ENCODE measurements around the gene ANTKMT. TPM values are rescaled to one million over a fixed set of nuclear protein-coding genes. Genes with fewer than 3 reads are reported as not detected.

ANTKMT gene
- total RNA-seq, 1 donor from 2014 or later: 7.5 TPM

GRCh38 chr16:768428-768827 lies 47.5 kb downstream of the ANTKMT start:
- H3K4me2 ChIP-seq: no peak overlapping the region

GRCh38 chr16:769184-769784 lies 48.3 kb downstream of the ANTKMT start:
- no peak overlapping the region for H3K4me2 ChIP-seq
- no peaks in the 10 kb centered on the region for H4K20me1 ChIP-seq (ENCODE audit: low read depth)
- H3K4me1 Mint-ChIP-seq: peaks cover 2% of the 10 kb centered on the region
- TF ChIP-seq EZH2phosphoT487 (IDR thresholded peaks at IDR 0.05) (no peak), CTCF (IDR thresholded peaks at IDR 0.05) (no peak), EZH2 (IDR thresholded peaks at IDR 0.05) (no peak)
- peaks cover 5% of the 10 kb centered on the region for H3K27me3 Mint-ChIP-seq (ENCODE audit: insufficient read depth, low read depth)
- H3K9ac ChIP-seq: no peak overlapping the region
- H3K9me3 ChIP-seq (ENCODE audit: low read depth): no peaks in the 10 kb centered on the region
- no peaks in the 10 kb centered on the region for H3K79me2 ChIP-seq (ENCODE audit: low read depth)
- H3K9me3 Mint-ChIP-seq: no peaks in the 10 kb centered on the region
- no peak overlapping the region for H3K27ac ChIP-seq
- no peaks in the 10 kb centered on the region for H3K4me1 ChIP-seq
- no peak for DNase-seq (ENCODE audit: low spot score)
- H3K36me3 ChIP-seq: no peaks in the 10 kb centered on the region
- H2AFZ ChIP-seq (replicated peaks): no peak overlapping the region
- no peaks in the 10 kb centered on the region for H3F3A ChIP-seq (ENCODE audit: low read depth)
- no peak overlapping the region for H3K4me3 ChIP-seq
- H3K4me3 Mint-ChIP-seq: no peak overlapping the region
- H3K27ac Mint-ChIP-seq: no peak overlapping the region
- H3K36me3 Mint-ChIP-seq: no peaks in the 10 kb centered on the region
- H3K27me3 ChIP-seq: no peaks in the 10 kb centered on the region

More at GRCh38 chr16:768428-768827, 47.5 kb downstream of the ANTKMT start:
- peaks cover 4% of the 10 kb centered on the region for H3K27me3 Mint-ChIP-seq (ENCODE audit: insufficient read depth, low read depth)
- H3K4me3 Mint-ChIP-seq: no peak overlapping the region
- H3K27ac Mint-ChIP-seq: no peak overlapping the region
- Histone ChIP-seq H3K27me3 (no peaks in the 10 kb centered on the region), H4K20me1 (ENCODE audit: low read depth) (no peaks in the 10 kb centered on the region), H3K27ac (no peak overlapping the region), H3K9me3 (ENCODE audit: low read depth) (no peaks in the 10 kb centered on the region), H3K4me3 (no peak overlapping the region), H3K4me1 (no peaks in the 10 kb centered on the region), H3F3A (ENCODE audit: low read depth) (no peaks in the 10 kb centered on the region), H3K9ac (no peak overlapping the region), H3K79me2 (ENCODE audit: low read depth) (no peaks in the 10 kb centered on the region), H3K36me3 (no peaks in the 10 kb centered on the region), H2AFZ (replicated peaks) (no peak overlapping the region)
- TF ChIP-seq CTCF (IDR thresholded peaks at IDR 0.05) (no peak), EZH2 (IDR thresholded peaks at IDR 0.05) (no peak), EZH2phosphoT487 (IDR thresholded peaks at IDR 0.05) (no peak)
- H3K36me3 Mint-ChIP-seq: no peaks in the 10 kb centered on the region
- peaks cover 4% of the 10 kb centered on the region for H3K4me1 Mint-ChIP-seq
- no peak for DNase-seq (ENCODE audit: low spot score)
- H3K9me3 Mint-ChIP-seq: no peaks in the 10 kb centered on the region

- Histone ChIP-seq H3K9me3 (ENCODE audit: low read depth) (no peaks in the 10 kb centered on the region), H3F3A (ENCODE audit: low read depth) (no peaks in the 10 kb centered on the region), H3K4me2 (no peak overlapping the region), H2AFZ (replicated peaks) (no peak overlapping the region), H3K36me3 (no peaks in the 10 kb centered on the region), H3K4me3 (no peak overlapping the region), H3K27me3 (no peaks in the 10 kb centered on the region), H3K27ac (no peak overlapping the region), H3K79me2 (ENCODE audit: low read depth) (no peaks in the 10 kb centered on the region), H4K20me1 (ENCODE audit: low read depth) (no peaks in the 10 kb centered on the region), H3K4me1 (no peaks in the 10 kb centered on the region), H3K9ac (no peak overlapping the region)
- H3K36me3 Mint-ChIP-seq: no peaks in the 10 kb centered on the region
- H3K9me3 Mint-ChIP-seq: no peaks in the 10 kb centered on the region
- DNase-seq (ENCODE audit: low spot score): no peak
- H3K27ac Mint-ChIP-seq: no peak overlapping the region
- peaks cover 5% of the 10 kb centered on the region for H3K27me3 Mint-ChIP-seq (ENCODE audit: insufficient read depth, low read depth)
- H3K4me1 Mint-ChIP-seq: peaks cover 2% of the 10 kb centered on the region
- TF ChIP-seq EZH2 (IDR thresholded peaks at IDR 0.05) (no peak), CTCF (IDR thresholded peaks at IDR 0.05) (no peak), EZH2phosphoT487 (IDR thresholded peaks at IDR 0.05) (no peak)
- H3K4me3 Mint-ChIP-seq: no peak overlapping the region
Measured at GRCh38 chr16:769934-770333, 49.0 kb downstream of the ANTKMT start.
